H1 (cell line): ENCODE measurements around the gene SH3YL1.

Experiments used
- EZH2 ChIP-seq: fragments of 200-600 bp; sonication (generic); IDR thresholded peaks from 2 replicates; pipeline ENCODE4 v1.7.1; 2012; ENCODE audit warnings: low read depth, mild to moderate bottlenecking, moderate library complexity, low read length, inconsistent platforms; ENCODE audit not compliant: severe bottlenecking
- KDM1A ChIP-seq: fragments of 200-600, 300-600 bp; sonication (generic); IDR thresholded peaks from 2 replicates; pipeline ENCODE4 v1.7.1; 2016; ENCODE audit warnings: mild to moderate bottlenecking, low read length, borderline replicate concordance
- POLR2A ChIP-seq, 2 experiments: IDR thresholded peaks; 1 replicate in 1 of 2; 2 replicates in 1 of 2; pipeline ENCODE4 v1.6.1; 2011; ENCODE audit warnings: low read depth in 2 of 2, low read length in 2 of 2, mild to moderate bottlenecking in 2 of 2; ENCODE audit errors: control extremely low read depth in 1 of 2

DNA sequence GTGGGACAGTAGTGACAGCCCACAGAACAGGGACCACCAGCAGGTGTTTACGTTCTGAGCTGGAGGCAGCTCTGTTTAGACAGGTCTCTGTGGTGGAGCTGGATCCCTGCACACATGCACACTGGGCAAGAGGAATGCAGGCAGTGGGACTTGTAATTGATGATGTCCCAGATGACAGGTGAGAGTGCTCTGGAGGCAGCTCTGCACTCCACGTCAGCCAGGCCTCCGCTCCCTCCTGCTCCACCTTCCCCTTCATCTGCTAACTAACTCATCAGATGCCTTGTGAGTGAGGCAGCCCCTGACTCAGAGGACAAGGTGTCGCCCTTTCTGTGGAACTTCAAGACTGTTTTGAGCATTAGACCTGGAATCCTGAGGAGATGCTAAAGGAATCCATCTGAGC, 53.2 kb downstream of the SH3YL1 start:
- TF ChIP-seq KDM1A (no peak), POLR2A (IDR thresholded peaks at IDR 0.05; ENCODE audit: control extremely low read depth in 1 of 2, low read depth in 2 of 2, low read length in 2 of 2) (no peak), EZH2 (no peak)
